PC-9 (cell line): ENCODE measurements around the gene ANKS1B. TPM values are rescaled to one million over a fixed set of nuclear protein-coding genes. Genes with fewer than 3 reads are reported as not detected.
"Not testable (repeated sequence)": the region's sequence is repeated elsewhere in the genome, so short reads cannot be mapped to it uniquely, and the experiment has no call there.

ENCODE experiments used
- BruUV-seq: library from RNA; stranded (reverse); fragments of 400-500 nt; replicated peaks from 2 replicates; lab custom pipeline; 2021; lab: Mats Ljungman, UMichigan
- CTCF ChIA-PET: fragments of 300-600 bp; sonication (Branson Sonifier 250); formaldehyde crosslinking; loops from one replicate; lab custom pipeline; 2022; ENCODE audit warnings: antibody characterized with exemption; lab: Charles Lee
- POLR2A ChIA-PET: fragments of 300-600 bp; sonication (Branson Sonifier 250); formaldehyde crosslinking; loops from one replicate; lab custom pipeline; 2022; ENCODE audit warnings: antibody characterized with exemption; ENCODE audit not compliant: unreplicated experiment; lab: Charles Lee
- DNase-seq, 2 experiments: peaks; one replicate each; pipeline versions ENCODE4 v3.0.0 to v3.0.0-alpha.2; 2015 to 2022; ENCODE audit warnings: mixed read lengths in 1 of 2
- H2AFZ ChIP-seq: fragments of 200-600 bp; sonication (generic); 2 replicates; pipeline ENCODE4 v1.8.1; 2017; ENCODE audit warnings: antibody characterized with exemption
- H3F3A ChIP-seq: fragments of 200-600 bp; sonication (generic); 2 replicates; pipeline ENCODE4 v1.8.1; 2017; ENCODE audit warnings: antibody characterized with exemption, mild to moderate bottlenecking, low read depth; ENCODE audit not compliant: insufficient read depth
- H3K27ac ChIP-seq: fragments of 200-600 bp; sonication (generic); 2 replicates; pipeline ENCODE4 v1.6.1; 2016; ENCODE audit warnings: mixed run types
- H3K27me3 ChIP-seq: fragments of 200-600 bp; sonication (generic); 2 replicates; pipeline ENCODE4 v1.6.1; 2016; ENCODE audit warnings: low read depth, mixed run types; ENCODE audit not compliant: insufficient read depth
- H3K36me3 ChIP-seq: fragments of 200-600 bp; sonication (generic); 2 replicates; pipeline ENCODE4 v1.6.1; 2016; ENCODE audit warnings: low read depth, mixed run types
- H3K4me1 ChIP-seq: fragments of 200-600 bp; sonication (generic); replicated peaks from 2 replicates; pipeline ENCODE4 v1.6.1; 2016; ENCODE audit warnings: mixed run types; ENCODE audit not compliant: insufficient read depth
- H3K4me2 ChIP-seq: fragments of 200-600 bp; sonication (generic); 2 replicates; pipeline ENCODE4 v1.6.1; 2017; ENCODE audit warnings: mixed run types
- H3K4me3 ChIP-seq: fragments of 200-600 bp; sonication (generic); 2 replicates; pipeline ENCODE4 v1.6.1; 2016; ENCODE audit warnings: mixed run types
- H3K79me2 ChIP-seq: fragments of 200-600 bp; sonication (generic); 2 replicates; pipeline ENCODE4 v1.6.1; 2017; ENCODE audit warnings: low read depth, mixed run types
- H3K9me2 ChIP-seq: fragments of 200-600 bp; sonication (generic); 2 replicates; pipeline ENCODE4 v1.8.1; 2017; ENCODE audit warnings: mild to moderate bottlenecking; ENCODE audit not compliant: insufficient read depth
- H3K9me3 ChIP-seq: fragments of 200-600 bp; sonication (generic); 2 replicates; pipeline ENCODE4 v1.8.1; 2016; ENCODE audit warnings: low read depth; ENCODE audit not compliant: insufficient read depth
- H4K20me1 ChIP-seq: fragments of 200-600 bp; sonication (generic); 2 replicates; pipeline ENCODE4 v1.8.1; 2017; ENCODE audit not compliant: insufficient read depth
- CTCF ChIP-seq: fragments of 200-600 bp; sonication (generic); conservative IDR thresholded peaks from 2 replicates; pipeline ENCODE4 v1.6.1; 2017; ENCODE audit warnings: mixed run types, antibody characterized with exemption, mild to moderate bottlenecking, moderate library complexity
- EZH2 ChIP-seq: fragments of 200-600 bp; sonication (generic); IDR thresholded peaks from 2 replicates; pipeline ENCODE4 v1.8.0; 2017; ENCODE audit warnings: antibody characterized with exemption, low read depth
- intact Hi-C: fragments of 100-400 bp; cut with micrococcal nuclease; formaldehyde crosslinking; loops from one replicate; pipeline ENCODE4 v1.10.0; 2022; ENCODE audit not compliant: unreplicated experiment
- total RNA-seq: library from RNA; stranded (reverse); gene quantifications from 2 replicates; pipeline ENCODE4 v1.2.3, GENCODE V29; 2021

ANKS1B gene
- total RNA-seq, 1 experiment from 2014 or later = not detected

GRCh38 chr12:99644629-99645028 lies 340.1 kb downstream of the ANKS1B start:
- no peak for TF ChIP-seq CTCF
- TF ChIP-seq EZH2 = no peak
- H4K20me1 ChIP-seq = no peaks in the 10 kb centered on the region
- no peak overlapping the region for H3K27ac ChIP-seq
- no peak overlapping the region for H3K4me3 ChIP-seq
- no peaks in the 10 kb centered on the region for H3K36me3 ChIP-seq
- POLR2A ChIA-PET = no interaction called here
- peaks cover 8% of the 10 kb centered on the region for H3K27me3 ChIP-seq
- no peaks in the 10 kb centered on the region for H3F3A ChIP-seq
- CTCF ChIA-PET = no interaction called here
- H3K9me2 ChIP-seq = no peaks in the 10 kb centered on the region; the same call in 1 of the 2 replicates
- DNase-seq = no peak
- no peaks in the 10 kb centered on the region for H3K79me2 ChIP-seq
- H3K4me2 ChIP-seq = no peak overlapping the region
- no peaks in the 10 kb centered on the region for H3K9me3 ChIP-seq
- H2AFZ ChIP-seq = no peak overlapping the region
- BruUV-seq = no TSS peak
- intact Hi-C loops = no loop called here
- no peaks in the 10 kb centered on the region for H3K4me1 ChIP-seq

- ChIA-PET CTCF (no interaction called here), POLR2A (no interaction called here)
- no peaks in the 10 kb centered on the region for H4K20me1 ChIP-seq
- H3F3A ChIP-seq = no peaks in the 10 kb centered on the region
- no TSS peak for BruUV-seq
- no peak overlapping the region for H2AFZ ChIP-seq
- H3K27ac ChIP-seq = no peak overlapping the region
- no peaks in the 10 kb centered on the region for H3K27me3 ChIP-seq
- no peaks in the 10 kb centered on the region for H3K4me1 ChIP-seq
- no peak for DNase-seq
- no peak overlapping the region for H3K4me3 ChIP-seq
- intact Hi-C loops = no loop called here
- TF ChIP-seq CTCF = no peak
- no peak for TF ChIP-seq EZH2
- no peaks in the 10 kb centered on the region for H3K9me3 ChIP-seq
- no peaks in the 10 kb centered on the region for H3K79me2 ChIP-seq
- no peak overlapping the region for H3K4me2 ChIP-seq
- no peaks in the 10 kb centered on the region for H3K36me3 ChIP-seq
- H3K9me2 ChIP-seq = no peaks in the 10 kb centered on the region
Measured at GRCh38 chr12:99627459-99627858, 357.3 kb downstream of the ANKS1B start.

GRCh38 chr12:99624591-99624990 lies 360.1 kb downstream of the ANKS1B start:
- BruUV-seq, H2AFZ ChIP-seq, CTCF ChIA-PET, H3K79me2 ChIP-seq, H4K20me1 ChIP-seq, H3K36me3 ChIP-seq, H3K9me3 ChIP-seq, intact Hi-C loops, POLR2A ChIA-PET, DNase-seq, H3K27me3 ChIP-seq, H3K4me2 ChIP-seq, H3K9me2 ChIP-seq, H3K4me1 ChIP-seq, H3F3A ChIP-seq, H3K27ac ChIP-seq, H3K4me3 ChIP-seq: not testable (repeated sequence)

GRCh38 chr12:99620159-99620479 lies 364.6 kb downstream of the ANKS1B start:
- H3K4me2 ChIP-seq = no peak overlapping the region
- no peaks in the 10 kb centered on the region for H3K27me3 ChIP-seq
- BruUV-seq = no TSS peak
- no peaks in the 10 kb centered on the region for H3F3A ChIP-seq
- H3K4me3 ChIP-seq = no peak overlapping the region
- no peak overlapping the region for H2AFZ ChIP-seq
- no peaks in the 10 kb centered on the region for H3K4me1 ChIP-seq
- no peaks in the 10 kb centered on the region for H3K79me2 ChIP-seq
- ChIA-PET POLR2A (no interaction called here), CTCF (interaction anchor here (1.0 kb wide), 1 partner anchor 576 kb away, joined by 5 read pairs; no protein-coding TSS in a partner anchor)
- H3K27ac ChIP-seq = no peak overlapping the region
- H4K20me1 ChIP-seq = no peaks in the 10 kb centered on the region
- TF ChIP-seq CTCF = no peak; the same call in 1 of the 2 replicates
- TF ChIP-seq EZH2 = no peak
- H3K9me3 ChIP-seq = no peaks in the 10 kb centered on the region
- intact Hi-C loops = no loop called here
- DNase-seq = no peak
- no peaks in the 10 kb centered on the region for H3K36me3 ChIP-seq
- H3K9me2 ChIP-seq = no peaks in the 10 kb centered on the region; the same call in 1 of the 2 replicates
